Measurements from ENCODE around the gene FBXL4.
"Not testable (repeated sequence)": the region's sequence is repeated elsewhere in the genome, so short reads cannot be mapped to it uniquely, and the experiment has no call there.

Gene FBXL4

GRCh38 chr6:98945311-98946115, 2.2 kb downstream of the FBXL4 start:
- DNase-seq (ENCODE audit: low read depth) = no peak

- no peak for DNase-seq (ENCODE audit: low read depth)
These were observed 3.1 kb downstream of the FBXL4 start for GRCh38 chr6:98944598-98945081.

GRCh38 chr6:98944168-98944567, 3.6 kb downstream of the FBXL4 start:
- DNase-seq (ENCODE audit: low read depth) = no peak

- peak; percentile 20 for DNase-seq (ENCODE audit: low read depth)
These were observed 5.4 kb downstream of the FBXL4 start for GRCh38 chr6:98942263-98942803.

- DNase-seq (ENCODE audit: low read depth) = no peak
These were observed 6.4 kb downstream of the FBXL4 start for GRCh38 chr6:98941319-98941718.

DNA sequence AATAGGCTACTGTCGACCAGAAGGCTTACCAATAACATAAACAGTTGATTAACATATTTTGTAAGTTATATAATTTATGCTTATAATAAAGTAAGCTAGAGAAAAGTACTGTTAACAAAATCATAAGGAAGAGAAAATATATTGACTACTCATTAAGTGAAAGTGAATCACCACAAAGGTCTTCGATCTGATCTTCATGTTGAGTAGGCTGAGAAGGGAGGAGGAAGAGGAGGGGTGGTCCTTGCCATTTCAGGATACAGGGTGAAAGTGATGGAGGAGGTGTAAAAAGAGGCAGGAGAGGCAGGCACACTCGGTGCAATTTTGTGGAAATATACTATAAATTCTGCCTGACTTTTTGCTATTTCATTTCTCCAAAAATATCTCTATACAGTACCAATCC, 10.4 kb downstream of the FBXL4 start:
- DNase-seq (ENCODE audit: low read depth) = no peak

- no peak for DNase-seq (ENCODE audit: low read depth)
These were observed 15.4 kb downstream of the FBXL4 start for GRCh38 chr6:98932381-98932780.

- no peak for DNase-seq (ENCODE audit: low read depth)
These were observed 16.1 kb downstream of the FBXL4 start for GRCh38 chr6:98931696-98932095.

DNA sequence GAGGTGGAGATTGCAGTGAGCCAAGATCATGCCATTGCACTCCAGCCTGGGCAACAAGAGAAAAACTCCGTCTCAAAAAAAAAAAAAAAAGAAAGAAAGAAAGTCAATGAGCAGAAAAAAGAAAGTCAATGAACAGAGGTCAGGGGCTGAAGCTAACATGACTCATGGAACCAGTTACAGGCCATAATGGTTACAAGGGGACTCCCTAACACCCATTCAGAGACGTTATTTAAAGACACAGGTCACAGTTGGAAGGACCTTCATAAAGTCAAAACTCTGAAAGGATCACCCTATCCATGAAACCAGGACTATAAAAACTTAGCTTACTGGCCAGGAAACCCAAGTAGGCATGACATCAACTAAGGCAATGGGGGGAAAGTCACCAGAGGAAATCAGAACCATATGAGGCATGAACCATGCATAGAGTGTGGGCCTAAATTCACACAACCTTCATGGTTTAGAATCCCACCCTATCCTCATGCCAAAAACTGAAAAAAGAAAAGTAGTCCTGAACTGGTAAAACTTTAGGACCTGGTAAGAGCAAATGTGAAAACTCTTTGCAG, 18.2 kb downstream of the FBXL4 start:
- no peak for DNase-seq (ENCODE audit: low read depth)

DNA sequence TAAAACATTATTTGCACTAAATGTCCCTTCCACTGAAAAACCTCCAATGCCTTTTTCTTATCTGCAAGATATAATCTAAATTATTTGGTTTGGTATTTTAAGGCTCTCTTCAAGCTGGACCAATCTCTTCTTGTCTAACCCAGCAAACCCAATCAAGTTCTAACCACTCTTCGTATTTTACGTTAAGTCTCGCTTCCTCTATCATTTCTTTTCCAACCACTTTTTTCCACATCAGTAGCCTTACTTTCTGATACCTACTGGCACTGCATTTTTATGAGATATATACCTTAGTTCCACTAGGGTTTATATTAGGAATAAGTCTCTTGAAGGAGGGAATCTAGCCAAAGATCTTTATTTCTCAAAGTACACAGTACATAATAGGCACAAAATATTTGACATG, 19.1 kb downstream of the FBXL4 start:
- no peak for DNase-seq (ENCODE audit: low read depth)

DNA sequence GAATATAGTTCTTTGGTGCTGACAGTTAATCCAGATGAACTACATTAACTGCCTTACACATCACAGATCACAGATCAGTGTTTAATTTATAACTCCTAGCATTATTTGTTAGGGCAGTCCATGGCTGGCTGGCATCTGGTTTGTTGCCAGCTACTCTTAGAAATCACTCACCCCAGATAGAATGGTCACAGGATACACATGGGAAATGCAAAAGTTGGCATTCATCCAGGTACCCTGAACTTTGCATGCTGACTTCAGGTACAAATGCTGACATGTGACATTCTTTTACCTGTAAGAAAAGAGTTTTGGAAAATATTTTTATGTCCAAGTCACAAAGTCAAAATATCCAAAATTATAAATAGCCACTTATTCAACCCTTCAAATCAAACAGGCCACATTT, 20.2 kb downstream of the FBXL4 start:
- no peak for DNase-seq (ENCODE audit: low read depth)

GRCh38 chr6:98925831-98926230, 21.9 kb downstream of the FBXL4 start:
- DNase-seq (ENCODE audit: low read depth) = no peak

DNA sequence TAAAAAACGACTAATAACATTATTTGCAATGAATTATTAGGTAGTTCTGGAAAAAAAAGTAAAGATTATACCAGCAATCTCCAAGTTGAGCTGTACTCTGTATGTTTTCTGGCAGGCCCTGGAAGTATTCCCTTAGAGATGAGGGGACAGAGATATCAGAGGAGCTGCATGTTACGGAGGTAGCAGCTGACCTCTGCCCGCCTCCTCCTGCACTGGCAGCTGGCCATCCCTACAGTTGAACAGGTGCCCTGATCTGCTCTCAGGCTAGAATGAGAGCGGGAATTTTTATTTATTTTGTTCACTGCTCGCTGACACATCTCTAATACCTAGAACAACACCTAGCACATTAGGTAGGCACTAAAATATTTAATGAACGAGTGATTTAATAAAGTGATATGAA, 23.1 kb downstream of the FBXL4 start:
- no peak for DNase-seq (ENCODE audit: low read depth)

- no peak for DNase-seq (ENCODE audit: low read depth)
These were observed 26.8 kb downstream of the FBXL4 start for GRCh38 chr6:98920904-98921431.

DNA sequence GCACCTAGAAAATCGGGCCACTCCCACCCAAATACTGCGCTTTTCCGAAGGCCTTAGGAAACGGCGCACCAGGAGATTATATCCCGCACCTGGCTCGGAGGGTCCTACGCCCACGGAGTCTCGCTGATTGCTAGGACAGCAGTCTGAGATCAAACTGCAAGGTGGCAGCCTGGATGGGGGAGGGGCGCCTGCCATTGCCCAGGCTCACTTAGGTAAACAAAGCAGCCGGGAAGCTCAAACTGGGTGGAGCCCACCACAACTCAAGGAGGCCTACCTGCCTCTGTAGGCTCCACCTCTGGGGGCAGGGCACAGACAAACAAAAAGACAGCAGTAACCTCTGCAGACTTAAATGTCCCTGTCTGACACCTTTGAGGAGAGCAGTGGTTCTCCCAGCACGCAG, 36.8 kb downstream of the FBXL4 start:
- DNase-seq (ENCODE audit: low read depth) = not testable (repeated sequence)

DNA sequence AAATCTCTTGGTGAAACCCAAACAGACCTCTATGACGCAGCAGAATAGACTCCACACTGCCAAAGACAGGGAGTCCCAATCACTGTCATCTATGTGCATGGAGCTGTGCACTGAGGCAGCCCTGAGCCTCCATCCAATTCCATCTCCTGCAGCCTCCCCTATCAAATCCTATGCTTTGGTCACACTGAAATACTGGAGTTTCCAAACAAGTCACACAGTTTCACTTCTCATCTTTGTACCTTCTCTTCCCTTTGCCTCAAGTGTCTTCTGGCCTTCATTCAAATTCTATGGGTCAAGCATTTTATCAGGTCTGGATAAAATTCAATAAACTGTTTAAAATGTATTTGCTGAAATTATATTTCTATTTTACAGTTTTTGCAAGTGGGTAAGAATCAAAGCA, 38.5 kb downstream of the FBXL4 start:
- DNase-seq (ENCODE audit: low read depth) = no peak

DNA sequence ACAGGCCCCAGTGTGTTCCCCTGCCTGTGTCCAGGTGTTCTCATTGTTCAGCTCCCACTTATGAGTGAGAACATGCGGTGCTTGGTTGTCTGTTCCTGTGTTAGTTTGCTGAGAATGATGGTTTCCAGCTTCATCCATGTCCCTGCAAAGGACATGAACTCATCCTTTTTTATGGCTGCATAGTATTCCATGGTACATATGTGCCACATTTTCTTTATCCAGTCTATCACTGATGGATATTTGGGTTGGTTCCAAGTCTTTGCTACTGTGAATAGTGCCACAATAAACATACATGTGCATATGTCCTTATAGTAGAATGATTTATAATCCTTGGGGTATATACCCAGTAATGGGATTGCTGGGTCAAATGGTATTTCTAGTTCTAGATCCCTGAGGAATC, 41.4 kb downstream of the FBXL4 start:
- not testable (repeated sequence) for DNase-seq (ENCODE audit: low read depth)

- DNase-seq (ENCODE audit: low read depth) = no peak
These were observed 42.0 kb downstream of the FBXL4 start for GRCh38 chr6:98905759-98906158.

- DNase-seq (ENCODE audit: low read depth) = no peak
These were observed 43.6 kb downstream of the FBXL4 start for GRCh38 chr6:98904096-98904495.

DNA sequence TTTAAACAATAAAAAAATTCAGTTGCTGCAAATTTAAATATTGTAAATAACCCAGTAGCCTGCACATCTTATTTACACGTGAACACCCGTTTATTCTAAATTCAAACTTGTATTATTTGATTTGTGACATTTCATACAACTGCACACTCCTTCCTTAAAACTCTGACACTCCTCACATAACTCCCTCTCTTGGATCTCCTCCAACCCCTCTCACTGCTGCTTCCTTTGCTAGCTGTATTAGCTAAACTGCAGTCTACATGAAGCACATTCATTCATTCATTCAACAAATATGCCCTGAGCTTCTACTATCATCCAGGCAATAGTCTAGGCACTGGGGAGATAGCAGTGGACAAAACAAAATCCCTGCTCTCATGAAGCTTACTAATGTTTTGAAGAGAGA, 47.0 kb downstream of the FBXL4 start:
- no peak for DNase-seq (ENCODE audit: low read depth)

DNA sequence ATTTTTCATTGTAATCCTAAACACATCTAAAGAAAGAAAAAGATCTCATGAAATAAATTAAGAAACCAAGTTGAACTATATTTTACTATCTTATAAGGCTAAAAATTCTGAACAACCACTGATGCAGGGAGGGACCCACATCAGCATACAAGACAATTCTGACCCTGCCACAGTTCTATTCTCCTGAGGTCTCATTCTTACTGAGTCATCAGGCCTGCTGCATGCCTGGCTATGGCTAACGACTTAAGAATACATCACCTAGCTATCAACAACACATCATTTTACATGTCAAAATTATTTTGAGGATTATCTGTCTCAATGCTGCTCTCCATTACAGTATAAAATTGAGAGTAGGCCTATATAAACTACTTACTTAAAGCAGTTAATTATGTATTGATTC, 52.9 kb downstream of the FBXL4 start:
- DNase-seq (ENCODE audit: low read depth) = no peak

- no peak for DNase-seq (ENCODE audit: low read depth)
These were observed 60.1 kb downstream of the FBXL4 start for GRCh38 chr6:98887650-98888049.

DNA sequence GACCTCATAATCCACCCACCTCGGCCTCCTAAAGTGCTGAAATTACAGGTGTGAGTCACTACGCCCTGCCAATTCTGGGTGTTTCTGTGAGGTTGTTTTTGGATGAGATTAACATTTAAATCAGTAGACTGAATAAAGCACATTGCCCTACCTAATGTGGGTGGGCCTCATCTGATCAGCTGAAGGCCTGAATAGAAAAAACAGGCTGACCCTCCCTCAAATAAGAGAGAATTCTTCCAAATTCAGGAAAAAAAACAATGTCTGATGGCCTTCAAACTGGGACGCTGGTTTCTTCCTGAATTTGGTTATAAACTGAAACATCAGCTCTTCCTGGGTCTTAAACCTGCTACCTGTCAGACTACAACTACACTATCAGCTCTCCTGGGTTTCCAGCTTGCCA, 62.4 kb downstream of the FBXL4 start:
- no peak for DNase-seq (ENCODE audit: low read depth)
